Ramos (cell line): Measurements from ENCODE around the gene DKC1.

Experiments
- in situ Hi-C: fragments of 300-500 bp; cut with MboI; formaldehyde crosslinking; loops from one replicate; pipeline ENCODE4 v1.14.3; 2022; ENCODE audit warnings: low sequenced_read_pairs; ENCODE audit not compliant: unreplicated experiment

Gene DKC1

GRCh38 chrX:154812341-154813101 lies 49.9 kb downstream of the DKC1 start:
- in situ Hi-C loops, result loop anchor here (10.0 kb wide), 1 partner anchor 62 kb away; no protein-coding TSS in a partner anchor

DNA sequence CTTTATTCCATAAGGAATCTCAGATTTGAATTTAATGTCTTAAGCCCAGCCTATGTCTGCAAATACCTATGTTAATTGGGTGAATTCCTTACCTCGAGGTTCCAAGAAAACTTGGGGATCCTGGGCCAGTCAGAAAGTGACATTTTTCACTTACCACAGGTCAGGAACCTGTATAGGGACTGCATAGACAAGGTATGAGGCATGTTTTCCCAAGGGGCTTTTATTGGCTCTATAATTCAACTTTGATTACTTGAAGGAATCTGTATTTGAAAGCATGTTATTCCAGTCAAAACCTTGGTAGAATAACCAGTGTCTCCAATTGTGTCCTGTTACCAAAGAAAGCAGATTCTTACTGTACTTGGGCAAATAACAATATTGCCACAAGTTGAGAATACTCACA lies 51.1 kb downstream of the DKC1 start:
- in situ Hi-C loops, result loop anchor here (10.0 kb wide), 1 partner anchor 61 kb away; no protein-coding TSS in a partner anchor

- in situ Hi-C loops, result loop anchor here (10.0 kb wide), 1 partner anchor 59 kb away; no protein-coding TSS in a partner anchor
Measured at GRCh38 chrX:154815274-154815818, 52.7 kb downstream of the DKC1 start.

- in situ Hi-C loops, result loop anchor here (10.0 kb wide), 1 partner anchor 58 kb away; no protein-coding TSS in a partner anchor
Measured at GRCh38 chrX:154816326-154816898, 53.7 kb downstream of the DKC1 start.

GRCh38 chrX:154817048-154817618 lies 54.5 kb downstream of the DKC1 start:
- in situ Hi-C loops, result loop anchor here (10.0 kb wide), 1 partner anchor 58 kb away; no protein-coding TSS in a partner anchor

GRCh38 chrX:154818916-154819770 lies 56.5 kb downstream of the DKC1 start:
- in situ Hi-C loops, result loop anchor here (10.0 kb wide), 1 partner anchor 56 kb away; no protein-coding TSS in a partner anchor

DNA sequence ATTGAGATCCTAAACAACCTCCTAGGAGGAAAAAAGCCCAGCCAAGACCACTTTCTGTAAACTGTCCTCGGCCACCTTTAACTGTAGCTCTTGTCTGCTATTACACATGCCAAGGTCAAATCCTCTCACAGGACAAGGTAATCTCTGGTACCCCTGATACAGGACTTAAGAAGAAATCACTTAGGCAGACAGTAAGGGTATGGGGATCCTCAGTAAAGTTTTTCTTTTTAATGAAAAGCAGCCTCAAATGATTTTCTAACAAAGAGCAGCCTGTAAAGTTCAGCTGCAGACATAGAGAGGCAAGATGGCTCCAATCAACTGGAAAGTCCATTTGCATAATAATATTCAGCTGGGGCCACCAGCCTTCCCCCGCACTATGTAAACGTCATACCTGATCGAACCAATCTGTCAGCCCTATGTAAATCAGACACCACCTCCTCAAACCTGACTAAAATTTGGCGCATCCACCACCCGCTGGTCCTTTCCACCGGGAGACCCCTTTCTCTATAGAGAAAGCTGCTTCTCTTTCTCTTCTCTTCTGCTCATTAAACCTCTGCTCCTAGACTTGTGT lies 57.2 kb downstream of the DKC1 start:
- in situ Hi-C loops, result loop anchor here (10.0 kb wide), 1 partner anchor 55 kb away; no protein-coding TSS in a partner anchor

- in situ Hi-C loops, result no loop called here
Measured at GRCh38 chrX:154821523-154821922, 58.9 kb downstream of the DKC1 start.

- in situ Hi-C loops, result no loop called here
Measured at GRCh38 chrX:154822029-154822428, 59.4 kb downstream of the DKC1 start.

DNA sequence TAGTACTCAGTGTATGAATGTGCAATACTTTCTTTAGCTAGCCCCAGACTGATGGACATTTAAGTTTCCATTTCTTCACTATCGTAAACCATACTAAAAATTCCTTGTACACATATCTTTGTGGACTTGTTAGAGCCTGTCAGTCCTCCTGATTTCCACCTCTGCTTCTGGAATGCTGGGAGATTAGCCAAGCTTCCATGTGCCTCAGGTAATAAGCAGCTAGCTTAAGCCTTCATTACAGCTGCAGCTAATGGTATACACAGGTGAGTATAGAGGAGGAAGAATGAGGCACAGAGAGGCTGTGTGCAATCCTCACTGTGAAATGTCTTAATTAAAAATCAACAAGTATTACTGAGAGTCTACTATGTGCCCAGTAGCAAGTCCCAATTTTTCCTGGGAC lies 62.0 kb downstream of the DKC1 start:
- in situ Hi-C loops, result loop anchor here (25.0 kb wide), 1 partner anchor 237 kb away; the partner anchor contains the start of gene CTAG1A

DNA sequence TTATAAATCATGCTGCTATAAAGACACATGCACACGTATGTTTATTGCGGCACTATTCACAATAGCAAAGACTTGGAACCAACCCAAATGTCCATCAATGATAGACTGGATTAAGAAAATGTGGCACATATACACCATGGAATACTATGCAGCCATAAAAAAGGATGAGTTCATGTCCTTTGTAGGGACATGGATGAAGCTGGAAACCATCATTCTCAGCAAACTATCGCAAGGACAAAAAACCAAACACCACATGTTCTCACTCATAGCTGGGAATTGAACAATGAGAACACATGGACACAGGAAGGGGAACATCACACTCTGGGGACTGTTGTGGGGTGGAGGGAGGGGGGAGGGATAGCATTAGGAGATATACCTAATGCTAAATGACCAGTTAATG lies 62.9 kb downstream of the DKC1 start:
- in situ Hi-C loops, result loop anchor here (25.0 kb wide), 1 partner anchor 238 kb away; the partner anchor contains the start of gene CTAG1A
